Cardiac fibroblast (primary cell): ENCODE results near the gene ATP2C2.
"Not testable (repeated sequence)": the region's sequence is repeated elsewhere in the genome, so short reads cannot be mapped to it uniquely, and the experiment has no call there.

ENCODE experiments used
- DNase-seq, 2 donors: peaks; one replicate each; pipeline versions ENCODE4 v3.0.0 to v3.0.0-alpha.2; 2010; ENCODE audit warnings: low read depth in 2 of 2
- H3K4me3 ChIP-seq, 2 donors: replicated peaks in 1 of 2; 1 replicate in 1 of 2; 2 replicates in 1 of 2; pipeline ENCODE4 v1.5.1; 2011; ENCODE audit warnings: low read depth in 2 of 2, low read length in 2 of 2, mild to moderate bottlenecking in 2 of 2, moderate library complexity in 1 of 2
- CTCF ChIP-seq: IDR thresholded peaks from one replicate; pipeline ENCODE4 v1.5.1; 2011; ENCODE audit warnings: low read depth, mild to moderate bottlenecking, low read length, inconsistent platforms

Gene ATP2C2

GRCh38 chr16:84331998-84332780 lies 36.1 kb upstream of the ATP2C2 start:
- no peak for DNase-seq
- no peak overlapping the region for H3K4me3 ChIP-seq

GRCh38 chr16:84332975-84333684 lies 35.2 kb upstream of the ATP2C2 start:
- DNase-seq = no peak
- H3K4me3 ChIP-seq = no peak overlapping the region
- TF ChIP-seq CTCF = no peak

More at GRCh38 chr16:84331998-84332780, 36.1 kb upstream of the ATP2C2 start:
- TF ChIP-seq CTCF = no peak

- H3K4me3 ChIP-seq = no peak overlapping the region
- TF ChIP-seq CTCF = no peak
- no peak for DNase-seq
Measured at GRCh38 chr16:84334058-84334457, 34.3 kb upstream of the ATP2C2 start.

GRCh38 chr16:84334482-84334881 lies 33.9 kb upstream of the ATP2C2 start:
- no peak overlapping the region for H3K4me3 ChIP-seq
- no peak for DNase-seq
- TF ChIP-seq CTCF = no peak

GRCh38 chr16:84337236-84337635 lies 31.1 kb upstream of the ATP2C2 start:
- DNase-seq, H3K4me3 ChIP-seq: not testable (repeated sequence)

- TF ChIP-seq CTCF = no peak
- no peak overlapping the region for H3K4me3 ChIP-seq
- DNase-seq = no peak
Measured at GRCh38 chr16:84339311-84339710, 29.0 kb upstream of the ATP2C2 start.

- no peak for DNase-seq
- no peak overlapping the region for H3K4me3 ChIP-seq
- no peak for TF ChIP-seq CTCF
Measured at GRCh38 chr16:84339766-84340165, 28.6 kb upstream of the ATP2C2 start.
